Body of pancreas (tissue), 4 donors: Measurements from ENCODE around the gene THRA.

Experiments
- POLR2A ChIP-seq, 3 donors: fragments of 450-650 bp; IDR thresholded peaks; one replicate each; pipeline ENCODE4 v1.6.1; 2016; ENCODE audit warnings: antibody characterized with exemption in 3 of 3, mild to moderate bottlenecking in 2 of 3
- TF ChIP-seq, protein P1 (sequence below), 7 experiments: fragments of 450-650 bp in 4 of 7; fragments of 200-600 bp in 3 of 7; sonication (generic) in 3 of 7; IDR thresholded peaks; one replicate each; pipeline ENCODE4 v1.5.1; 2016 to 2019; ENCODE audit warnings: antibody characterized with exemption in 7 of 7

DNA sequence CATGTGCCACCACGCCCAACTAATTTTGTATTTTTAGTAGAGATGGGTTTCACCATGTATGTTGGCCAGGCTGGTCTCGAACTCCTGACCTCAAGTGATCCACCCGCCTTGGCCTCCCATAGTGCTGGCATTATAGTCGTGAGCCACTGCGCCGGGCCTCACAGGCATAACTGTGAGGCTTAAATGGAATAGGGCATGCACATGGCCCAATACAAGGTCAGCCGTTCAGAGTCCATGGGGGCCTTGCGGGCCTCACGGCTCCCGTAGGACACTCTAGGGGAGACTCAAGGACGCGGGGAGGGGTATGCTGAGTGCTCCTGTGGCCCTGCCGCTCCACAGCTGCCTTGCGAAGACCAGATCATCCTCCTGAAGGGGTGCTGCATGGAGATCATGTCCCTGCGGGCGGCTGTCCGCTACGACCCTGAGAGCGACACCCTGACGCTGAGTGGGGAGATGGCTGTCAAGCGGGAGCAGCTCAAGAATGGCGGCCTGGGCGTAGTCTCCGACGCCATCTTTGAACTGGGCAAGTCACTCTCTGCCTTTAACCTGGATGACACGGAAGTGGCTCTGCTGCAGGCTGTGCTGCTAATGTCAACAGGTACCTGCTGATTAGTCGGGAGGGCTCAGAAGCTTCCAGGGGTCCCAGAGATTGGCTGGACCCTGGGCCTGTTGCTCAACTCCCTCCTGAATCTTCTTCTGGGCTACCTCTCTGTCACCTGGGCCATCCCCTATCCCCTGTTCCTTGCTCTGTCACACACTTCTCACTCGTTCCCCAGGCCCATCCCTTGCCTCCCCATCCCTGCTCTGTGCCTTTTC lies 25.3 kb downstream of the THRA start:
- TF ChIP-seq, protein P1, sequence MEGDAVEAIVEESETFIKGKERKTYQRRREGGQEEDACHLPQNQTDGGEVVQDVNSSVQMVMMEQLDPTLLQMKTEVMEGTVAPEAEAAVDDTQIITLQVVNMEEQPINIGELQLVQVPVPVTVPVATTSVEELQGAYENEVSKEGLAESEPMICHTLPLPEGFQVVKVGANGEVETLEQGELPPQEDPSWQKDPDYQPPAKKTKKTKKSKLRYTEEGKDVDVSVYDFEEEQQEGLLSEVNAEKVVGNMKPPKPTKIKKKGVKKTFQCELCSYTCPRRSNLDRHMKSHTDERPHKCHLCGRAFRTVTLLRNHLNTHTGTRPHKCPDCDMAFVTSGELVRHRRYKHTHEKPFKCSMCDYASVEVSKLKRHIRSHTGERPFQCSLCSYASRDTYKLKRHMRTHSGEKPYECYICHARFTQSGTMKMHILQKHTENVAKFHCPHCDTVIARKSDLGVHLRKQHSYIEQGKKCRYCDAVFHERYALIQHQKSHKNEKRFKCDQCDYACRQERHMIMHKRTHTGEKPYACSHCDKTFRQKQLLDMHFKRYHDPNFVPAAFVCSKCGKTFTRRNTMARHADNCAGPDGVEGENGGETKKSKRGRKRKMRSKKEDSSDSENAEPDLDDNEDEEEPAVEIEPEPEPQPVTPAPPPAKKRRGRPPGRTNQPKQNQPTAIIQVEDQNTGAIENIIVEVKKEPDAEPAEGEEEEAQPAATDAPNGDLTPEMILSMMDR (IDR thresholded peaks at IDR 0.05): no peak
- no peak for TF ChIP-seq POLR2A (IDR thresholded peaks at IDR 0.05)
